Measurements from ENCODE around the gene AKAP13. TPM values are rescaled to one million over a fixed set of nuclear protein-coding genes. Genes with fewer than 3 reads are reported as not detected.

AKAP13 gene
- total and polyA plus RNA-seq, 2 of the 8 experiments (the other 6 are each of a cell fraction or from before 2014, with no cell fraction given), result 14.0 to 46.2 TPM

DNA sequence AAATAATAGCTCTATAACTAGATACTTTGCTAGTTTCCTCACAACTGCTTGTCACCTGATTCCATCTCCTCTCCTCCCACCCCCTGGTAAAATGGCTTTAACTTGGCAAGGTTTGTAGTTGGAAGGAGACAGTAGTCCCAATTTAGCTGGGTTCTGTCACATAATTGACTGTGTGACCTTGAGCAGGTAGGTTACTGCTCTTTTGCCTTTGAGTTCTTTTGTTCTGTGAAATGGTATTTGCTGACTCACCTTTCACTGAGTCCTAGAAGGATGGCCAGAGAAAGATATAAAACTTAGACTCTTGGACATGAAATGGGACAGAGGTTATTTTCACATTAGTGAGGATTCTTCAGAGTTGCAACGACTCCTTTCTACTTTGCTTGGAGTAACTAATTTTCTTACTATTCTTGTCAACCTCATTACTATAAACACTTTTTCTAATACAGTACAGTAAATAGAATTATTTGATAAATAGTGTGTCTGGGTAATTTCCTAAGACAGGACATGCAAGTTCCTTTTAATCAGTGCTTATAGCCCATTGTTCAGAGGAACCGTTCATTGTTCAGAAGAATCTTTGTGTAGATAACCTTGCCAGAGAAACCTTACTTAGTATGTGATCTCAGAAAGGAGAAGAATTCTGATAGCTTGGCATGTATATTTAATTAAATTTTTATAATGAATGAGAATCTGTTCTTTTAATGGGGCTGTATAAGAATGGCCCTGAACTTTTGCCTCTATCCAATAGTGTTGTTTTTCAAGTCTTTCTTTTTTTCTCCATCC, 14.3 kb downstream of the AKAP13 start:
- no peak overlapping the region for H3K9ac ChIP-seq (replicated peaks in 1 of 4; ENCODE audit: extremely low read depth in 1 of 4, low read depth in 3 of 4, low read length in 3 of 4)
- H3K27me3 ChIP-seq (replicated peaks in 1 of 4; ENCODE audit: control insufficient read depth in 3 of 4, extremely low read depth in 1 of 4, insufficient read depth in 3 of 4, low read length in 3 of 4), result no peaks in the 10 kb centered on the region
- DNase-seq (ENCODE audit: low read depth in 1 of 2, low spot score in 2 of 2) (no peak), FAIRE-seq (no peak)
- H4K8ac ChIP-seq (ENCODE audit: extremely low read depth, insufficient read depth, low read length), result no peak overlapping the region
- no peak overlapping the region for H3K18ac ChIP-seq (ENCODE audit: extremely low read depth, low read length)
- no peaks in the 10 kb centered on the region for H3K9me3 ChIP-seq (ENCODE audit: insufficient read depth in 2 of 2, low read depth in 1 of 2, low read length in 1 of 2)
- no peak overlapping the region for H3K56ac ChIP-seq (replicated peaks; ENCODE audit: insufficient read length, low read depth, low read length)
- POLR2A ChIA-PET (ENCODE audit: partially characterized antibody), result no interaction called here
- H2AFZ ChIP-seq (ENCODE audit: low read length), result no peak overlapping the region
- H3K4ac ChIP-seq (replicated peaks; ENCODE audit: insufficient read length, low read depth, low read length), result no peak overlapping the region
- no peaks in the 10 kb centered on the region for H3K36me3 ChIP-seq (ENCODE audit: control insufficient read depth in 2 of 4, insufficient read depth in 4 of 4, low read length in 3 of 4)
- peaks cover 0 to 11% (median 6%) of the 10 kb centered on the region in 4 experiments; a peak in 4 of 7 replicates for H3K4me1 ChIP-seq (replicated peaks in 1 of 4; ENCODE audit: control insufficient read depth in 3 of 4, insufficient read depth in 4 of 4, low read length in 3 of 4)
- no peak overlapping the region for H3K14ac ChIP-seq (ENCODE audit: insufficient read length)
- no peaks in the 10 kb centered on the region for H3K23me2 ChIP-seq (ENCODE audit: low read depth, low read length)
- H4K5ac ChIP-seq (ENCODE audit: insufficient read length, low read depth, low read length), result no peak overlapping the region
- peak; percentile 52; the same call in 1 of the 2 replicates for TF ChIP-seq MAFK (IDR thresholded peaks at IDR 0.05; ENCODE audit: low read depth, low read length)
- TF ChIP-seq GTF2F1 (IDR thresholded peaks at IDR 0.05; ENCODE audit: borderline replicate concordance, low read depth, low read length), result no peak
- TF ChIP-seq BACH1 (IDR thresholded peaks at IDR 0.05; ENCODE audit: low read length), result peak; percentile 68; the same call in 1 of the 2 replicates
- no peak for TF ChIP-seq RNF2 (IDR thresholded peaks at IDR 0.05; ENCODE audit: borderline replicate concordance, low read depth, low read length, missing control alignments, poor library complexity, severe bottlenecking)
- H2BK5ac ChIP-seq (ENCODE audit: low read depth, low read length), result no peak overlapping the region
- no peak overlapping the region for H2BK15ac ChIP-seq (ENCODE audit: low read length)
- H3K4me2 ChIP-seq (ENCODE audit: insufficient read depth in 1 of 2, low read depth in 2 of 2, low read length in 2 of 2), result 0 out of 4 replicates have a peak overlapping the region, but pooled peaks of 1 of the 2 experiments have one; percentile 41
- CTCF ChIA-PET (ENCODE audit: partially characterized antibody), result interaction anchor here (1.1 to 1.6 kb wide), 2 partner anchors 12 to 57 kb away, joined by 3 to 4 read pairs; no protein-coding TSS in a partner anchor
- no peak overlapping the region for H2AK5ac ChIP-seq (ENCODE audit: low read depth, low read length)
- H2BK120ac ChIP-seq (replicated peaks; ENCODE audit: low read depth, low read length), result no peak overlapping the region
- H3K4me3 ChIP-seq (ENCODE audit: extremely low read depth in 1 of 4, insufficient read depth in 2 of 4, low read depth in 3 of 4, low read length in 4 of 4), result no peak overlapping the region
- H2BK20ac ChIP-seq (ENCODE audit: low read length), result no peak overlapping the region
- no peak overlapping the region for H2BK12ac ChIP-seq (ENCODE audit: low read depth, low read length)
- no peak overlapping the region for H4K91ac ChIP-seq (replicated peaks; ENCODE audit: insufficient read length, low read length)
- peaks cover 7 to 9% of the 10 kb centered on the region in 2 experiments for H4K20me1 ChIP-seq (replicated peaks in 1 of 2; ENCODE audit: control insufficient read depth in 1 of 2, insufficient read depth in 2 of 2, low read length in 2 of 2)
- 91% methylated on average over 2 of the region's 2 CpGs; no CpG with 5 or more reads in 1 of the 2 experiments for WGBS, 2 experiments (ENCODE audit: extremely low coverage in 1 of 2, insufficient coverage in 1 of 2, insufficient read length in 1 of 2, insufficient replicate concordance in 2 of 2, low coverage in 1 of 2, low lambda C conversion rate in 2 of 2, missing lambda C conversion rate in 1 of 2)
- H3K23ac ChIP-seq (ENCODE audit: insufficient read length), result no peak overlapping the region
- H3K79me2 ChIP-seq (ENCODE audit: control insufficient read depth in 1 of 2, insufficient read depth in 2 of 2, low read length in 2 of 2), result peaks cover 2 to 88% of the 10 kb centered on the region in 2 experiments; a peak in 3 of 4 replicates
- H3K79me1 ChIP-seq (ENCODE audit: low read depth, low read length), result peaks cover 7% of the 10 kb centered on the region
- no peak overlapping the region for H3K27ac ChIP-seq (ENCODE audit: low read depth, low read length)

Measured in H1 (cell line).